NCI-H187 treated with DMSO at 0.1 percent for 48 hours (cell line): ENCODE results near the gene HYAL1.

ENCODE experiments used
- DNase-seq: peaks from one replicate; lab custom pipeline; 2025; lab: John Stamatoyannopoulos, UW

HYAL1 gene

DNA sequence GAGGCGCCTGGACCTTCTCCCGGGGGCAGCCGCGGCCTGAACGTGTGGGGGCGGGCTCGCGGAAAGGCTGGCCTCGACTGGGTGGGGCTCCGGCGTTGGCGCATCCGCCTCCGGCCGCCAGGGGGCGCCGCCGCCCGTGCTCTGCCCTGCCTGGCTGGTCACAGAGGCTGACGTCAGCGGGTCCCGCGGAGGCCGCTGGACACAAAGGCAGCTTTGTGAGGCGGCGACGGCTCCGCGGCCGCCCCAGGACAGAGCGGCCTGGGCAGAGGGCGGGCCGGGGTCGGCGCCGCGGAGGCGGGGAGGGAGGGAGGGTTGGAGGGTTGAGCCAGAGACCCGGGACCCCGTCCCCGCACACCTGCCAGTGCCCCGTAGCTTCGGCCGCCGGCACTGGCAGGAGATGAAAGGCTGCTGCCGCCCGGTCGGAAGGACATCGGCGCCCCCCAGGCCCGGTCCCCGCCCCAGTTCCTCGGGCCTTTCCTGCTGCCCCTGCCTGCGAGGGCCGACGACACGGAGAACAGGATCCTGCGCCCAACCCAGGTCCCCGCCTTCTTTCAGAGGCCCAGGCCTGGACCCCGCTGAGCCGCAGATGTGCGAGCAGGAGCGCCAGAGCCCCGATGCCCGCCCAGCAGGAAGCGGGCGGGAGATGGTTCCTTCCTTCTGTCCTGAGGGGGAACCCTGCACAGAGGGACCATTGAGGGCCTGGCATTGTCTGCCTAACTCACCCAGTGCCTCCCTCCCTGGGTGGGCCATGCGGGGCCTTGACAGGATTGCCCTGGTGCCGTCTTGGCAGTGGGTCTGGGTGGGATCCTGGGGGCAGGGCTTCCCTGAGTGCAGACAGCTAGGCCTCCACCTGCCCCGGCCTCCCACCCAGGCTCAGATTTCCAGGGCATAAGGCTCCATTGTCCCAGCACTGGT lies 43.1 kb downstream of the HYAL1 start:
- no peak for DNase-seq

DNA sequence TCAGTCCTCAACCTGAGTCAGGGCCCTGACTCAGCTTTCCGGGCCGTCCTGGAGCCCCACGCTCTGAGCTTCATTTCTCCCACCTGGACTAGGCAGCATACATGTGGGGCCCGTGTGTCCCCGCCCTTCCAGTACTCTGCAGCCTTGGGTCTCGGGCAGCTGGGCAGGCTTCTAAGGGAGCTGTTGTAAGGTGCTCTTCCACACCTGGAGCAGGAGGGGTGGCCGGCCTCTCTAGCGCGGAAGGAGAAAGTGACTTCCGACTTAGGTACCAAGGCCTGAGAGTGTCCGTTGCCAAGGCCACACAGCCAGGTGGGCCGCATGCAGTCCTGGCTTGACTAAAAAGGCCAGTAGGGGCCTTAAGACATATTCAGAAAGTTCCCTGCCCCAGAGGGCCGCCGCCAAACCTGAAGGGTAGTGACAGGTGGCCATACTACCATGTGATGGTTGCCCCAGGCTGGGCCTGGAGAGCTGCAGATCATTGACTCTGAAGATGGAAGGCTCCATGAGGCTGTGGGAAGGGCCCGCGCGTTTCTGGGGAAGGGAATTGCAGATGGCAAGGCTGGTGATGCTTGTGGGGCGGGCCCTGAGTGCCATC lies 43.8 kb downstream of the HYAL1 start:
- DNase-seq = no peak

- DNase-seq = no peak
Observed at GRCh38 chr3:50258979-50259378, 44.4 kb downstream of the HYAL1 start.

DNA sequence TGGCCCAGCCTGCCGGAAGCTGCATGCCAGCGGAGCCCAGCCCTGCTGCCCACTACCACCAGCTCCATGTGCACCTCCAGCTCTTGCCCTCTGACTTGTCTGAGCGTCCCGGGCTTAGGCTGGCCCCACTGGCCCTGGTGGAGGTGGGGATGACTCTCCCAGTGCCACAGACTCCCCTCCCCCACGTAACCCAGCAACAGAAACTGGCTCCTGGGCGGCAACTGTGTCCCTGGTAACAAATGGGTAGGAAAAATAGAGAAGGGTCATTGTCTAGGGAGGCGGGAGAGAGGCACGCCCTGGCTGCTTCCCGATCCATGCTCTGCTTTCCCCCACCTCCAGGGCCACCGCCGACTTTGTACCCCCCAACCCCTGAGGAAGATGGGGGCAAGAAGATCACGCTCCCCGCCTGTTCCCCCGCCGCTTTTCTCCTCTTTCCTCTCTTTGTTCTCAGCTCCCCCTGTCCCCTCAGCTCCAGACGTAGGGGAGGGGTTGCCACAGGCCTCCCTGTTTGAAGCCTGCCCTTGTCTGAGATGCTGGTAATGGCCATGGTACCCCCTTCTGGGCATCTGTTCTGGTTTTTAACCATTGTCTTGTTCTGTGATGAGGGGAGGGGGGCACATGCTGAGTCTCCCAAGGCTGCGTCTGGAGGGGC lies 45.2 kb downstream of the HYAL1 start:
- DNase-seq = no peak

- DNase-seq = no peak
Observed at GRCh38 chr3:50256978-50257890, 46.1 kb downstream of the HYAL1 start.

DNA sequence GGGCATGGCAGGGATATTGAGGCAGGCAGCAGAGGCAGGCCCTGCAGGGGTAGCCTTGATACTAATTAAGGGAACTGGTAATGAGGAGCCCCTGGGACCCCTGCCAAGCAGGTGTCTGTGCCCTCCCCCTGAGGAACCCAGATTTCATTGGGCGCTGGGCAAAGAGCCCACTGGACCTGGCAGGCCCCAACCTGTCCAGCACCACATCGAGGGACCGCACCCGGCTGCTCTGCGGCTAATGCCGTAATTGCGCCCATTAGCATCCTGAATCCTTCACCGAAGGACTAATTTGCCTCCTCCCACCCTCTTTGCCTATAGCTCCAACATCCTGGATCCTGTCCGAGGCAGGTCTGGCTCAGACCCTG lies 48.1 kb downstream of the HYAL1 start:
- DNase-seq = no peak

DNA sequence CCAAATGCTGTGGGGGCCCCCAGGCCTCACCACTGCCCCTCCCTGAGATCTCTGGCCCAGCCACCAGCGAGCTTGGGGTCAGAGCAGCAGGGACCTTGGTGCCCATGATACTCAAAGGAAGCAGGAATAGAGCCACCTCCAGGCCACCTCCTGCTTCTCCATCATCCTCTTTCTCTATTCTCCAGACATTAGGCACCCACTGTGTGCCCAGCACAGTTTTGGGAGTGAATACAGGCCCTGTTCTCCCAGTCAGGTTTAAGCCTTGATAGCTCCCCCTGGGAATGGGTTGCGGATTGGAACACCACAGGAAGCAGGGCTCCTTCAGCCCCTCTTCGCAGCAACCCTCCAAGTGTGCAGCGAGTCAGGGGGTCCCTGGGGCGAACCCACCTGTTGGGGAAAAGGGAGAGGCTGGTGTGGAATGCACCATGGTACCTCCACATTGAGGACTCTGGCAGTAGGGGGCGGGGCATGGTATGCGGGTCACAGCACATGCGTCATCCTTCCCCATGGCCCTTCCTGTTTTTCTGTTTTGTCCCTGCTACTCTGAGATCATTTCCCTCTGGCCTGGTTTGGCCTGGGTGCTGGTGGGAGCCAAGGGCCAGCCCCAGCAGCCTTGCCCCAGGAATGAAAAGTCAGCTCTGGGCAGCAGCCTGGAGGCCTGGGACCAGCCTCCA lies 48.7 kb downstream of the HYAL1 start:
- DNase-seq = no peak

DNA sequence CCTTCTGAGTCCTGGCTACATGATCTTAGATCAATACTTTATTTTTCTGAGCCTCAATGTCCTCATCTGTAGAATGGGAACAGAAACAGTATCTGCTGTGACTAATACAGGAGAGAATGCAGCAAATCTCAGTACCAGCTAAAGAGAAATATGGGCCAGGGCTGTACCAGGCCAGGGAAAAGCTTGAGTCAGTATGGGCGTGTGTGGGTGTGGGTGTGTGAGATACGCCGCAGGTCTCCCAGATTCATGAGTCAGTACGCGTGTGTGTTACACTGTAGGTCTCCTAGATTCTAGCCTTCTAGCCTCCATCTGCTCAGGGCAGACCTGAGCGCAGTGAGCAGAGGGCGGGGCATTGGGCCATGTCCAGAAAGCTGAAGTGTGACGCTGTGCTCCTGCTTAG lies 52.2 kb downstream of the HYAL1 start:
- no peak for DNase-seq

GRCh38 chr3:50250514-50250913 lies 52.9 kb downstream of the HYAL1 start:
- no peak for DNase-seq
